Endodermal cell (in vitro differentiated cells): Measurements from ENCODE around the gene PTPRM. TPM values are rescaled to one million over a fixed set of nuclear protein-coding genes. Genes with fewer than 3 reads are reported as not detected.
A peak's percentile ranks its signal among the peaks of the same experiment; 100 is the strongest.

Experiments used
- DNase-seq: peaks from one replicate; pipeline ENCODE4 v3.0.0-alpha.2; 2017
- H3K27ac ChIP-seq: 2 replicates; pipeline ENCODE4 v1.5.1; 2013; ENCODE audit warnings: mild to moderate bottlenecking, low read depth, low read length, moderate library complexity
- H3K27me3 ChIP-seq: 2 replicates; pipeline ENCODE4 v1.6.1; 2013; ENCODE audit warnings: mild to moderate bottlenecking, low read length, moderate library complexity; ENCODE audit not compliant: insufficient read depth, control insufficient read depth, poor library complexity, severe bottlenecking
- H3K36me3 ChIP-seq: 2 replicates; pipeline ENCODE4 v1.7.0; 2013; ENCODE audit warnings: mild to moderate bottlenecking, low read length, moderate library complexity; ENCODE audit not compliant: control insufficient read depth, insufficient read depth
- H3K4me1 ChIP-seq: one replicate; pipeline ENCODE4 v1.7.0; 2013; ENCODE audit warnings: low read length; ENCODE audit not compliant: control insufficient read depth, insufficient read depth
- H3K4me3 ChIP-seq: 2 replicates; pipeline ENCODE4 v1.5.1; 2013; ENCODE audit warnings: mild to moderate bottlenecking, low read length, moderate library complexity
- H3K9ac ChIP-seq: 2 replicates; pipeline ENCODE4 v1.6.1; 2013; ENCODE audit warnings: mild to moderate bottlenecking, low read length, moderate library complexity; ENCODE audit not compliant: poor library complexity, severe bottlenecking; ENCODE audit errors: extremely low read depth
- H3K9me3 ChIP-seq: 2 replicates; pipeline ENCODE4 v1.6.1; 2013; ENCODE audit warnings: mild to moderate bottlenecking, low read length, moderate library complexity; ENCODE audit not compliant: control insufficient read depth
- H3K27ac Mint-ChIP-seq: 2 replicates; pipeline ENCODE4 v1.8.0; 2020; ENCODE audit warnings: mixed read lengths
- H3K27me3 Mint-ChIP-seq: 2 replicates; pipeline ENCODE4 v1.8.0; 2021; ENCODE audit warnings: mild to moderate bottlenecking, mixed read lengths; ENCODE audit not compliant: insufficient read depth
- H3K36me3 Mint-ChIP-seq: 2 replicates; pipeline ENCODE4 v1.8.0; 2020; ENCODE audit warnings: low read depth, mixed read lengths
- H3K4me1 Mint-ChIP-seq: 2 replicates; pipeline ENCODE4 v1.8.0; 2020; ENCODE audit warnings: mixed read lengths
- H3K4me3 Mint-ChIP-seq: 2 replicates; pipeline ENCODE4 v1.8.0; 2020; ENCODE audit warnings: mild to moderate bottlenecking, moderate library complexity, mixed read lengths
- H3K9me3 Mint-ChIP-seq: 2 replicates; pipeline ENCODE4 v1.8.0; 2020; ENCODE audit warnings: mild to moderate bottlenecking, mixed read lengths
- WGBS, 2 experiments: methylation state at CpG; one replicate each; pipeline versions ENCODE4 v1.1.5 to v1.1.7; 2013; ENCODE audit warnings: missing lambda C conversion rate in 2 of 2, mixed read lengths in 1 of 2; ENCODE audit not compliant: insufficient coverage in 1 of 2, insufficient read length in 1 of 2; 5-methylcytosine and 5-hydroxymethylcytosine counted together
- total RNA-seq, 2 donors: library from RNA; stranded (reverse); fragmentation: NEBNext Ultra II Directional in 1 of 2; extraction: Animal tissue kit (Norgen Biotek cat#: 25700) in 1 of 2; gene quantifications; 2 replicates in 1 of 2; 3 replicates in 1 of 2; pipeline ENCODE4 v1.2.1, GENCODE V29; 2021
- TF ChIP-seq, protein P1 (sequence below): fragments of 200-600 bp; sonication (generic); conservative IDR thresholded peaks from 2 replicates; pipeline ENCODE4 v1.5.0; 2021; ENCODE audit warnings: antibody characterized with exemption, mild to moderate bottlenecking

PTPRM gene
- total RNA-seq, 2 donors from 2014 or later, result 47.2 to 57.6 TPM

DNA sequence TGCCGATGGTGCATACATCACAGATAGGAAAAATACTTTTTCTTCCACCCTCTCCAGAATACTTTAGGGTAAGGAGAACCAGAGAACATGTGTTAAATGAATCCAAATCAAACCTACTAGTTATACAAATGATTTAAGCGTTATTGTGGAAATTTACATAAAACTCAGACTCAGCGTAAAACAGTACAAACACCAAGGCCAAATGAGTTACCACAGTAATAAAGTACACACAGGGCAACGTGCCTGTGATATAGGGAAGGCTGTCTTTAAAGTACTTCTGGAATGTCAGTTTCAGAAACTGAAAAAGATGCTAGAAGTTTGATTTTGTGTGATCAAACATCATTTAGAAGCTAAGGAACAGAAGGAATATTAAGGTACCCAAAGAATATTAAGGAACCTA lies 46.9 kb downstream of the PTPRM start:
- Mint-ChIP-seq H3K9me3 (no peaks in the 10 kb centered on the region), H3K4me3 (no peak overlapping the region), H3K27ac (no peak overlapping the region), H3K27me3 (no peaks in the 10 kb centered on the region), H3K4me1 (peaks cover 40% of the 10 kb centered on the region), H3K36me3 (no peaks in the 10 kb centered on the region)
- TF ChIP-seq, protein P1, sequence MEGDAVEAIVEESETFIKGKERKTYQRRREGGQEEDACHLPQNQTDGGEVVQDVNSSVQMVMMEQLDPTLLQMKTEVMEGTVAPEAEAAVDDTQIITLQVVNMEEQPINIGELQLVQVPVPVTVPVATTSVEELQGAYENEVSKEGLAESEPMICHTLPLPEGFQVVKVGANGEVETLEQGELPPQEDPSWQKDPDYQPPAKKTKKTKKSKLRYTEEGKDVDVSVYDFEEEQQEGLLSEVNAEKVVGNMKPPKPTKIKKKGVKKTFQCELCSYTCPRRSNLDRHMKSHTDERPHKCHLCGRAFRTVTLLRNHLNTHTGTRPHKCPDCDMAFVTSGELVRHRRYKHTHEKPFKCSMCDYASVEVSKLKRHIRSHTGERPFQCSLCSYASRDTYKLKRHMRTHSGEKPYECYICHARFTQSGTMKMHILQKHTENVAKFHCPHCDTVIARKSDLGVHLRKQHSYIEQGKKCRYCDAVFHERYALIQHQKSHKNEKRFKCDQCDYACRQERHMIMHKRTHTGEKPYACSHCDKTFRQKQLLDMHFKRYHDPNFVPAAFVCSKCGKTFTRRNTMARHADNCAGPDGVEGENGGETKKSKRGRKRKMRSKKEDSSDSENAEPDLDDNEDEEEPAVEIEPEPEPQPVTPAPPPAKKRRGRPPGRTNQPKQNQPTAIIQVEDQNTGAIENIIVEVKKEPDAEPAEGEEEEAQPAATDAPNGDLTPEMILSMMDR, result no peak
- Histone ChIP-seq H3K9me3 (no peaks in the 10 kb centered on the region), H3K4me3 (no peak overlapping the region), H3K27ac (no peak overlapping the region), H3K27me3 (no peaks in the 10 kb centered on the region), H3K9ac (no peak overlapping the region), H3K36me3 (no peaks in the 10 kb centered on the region), H3K4me1 (peaks cover 2% of the 10 kb centered on the region)
- WGBS, 2 experiments, result 86 to 94% methylated on average over 1 to 4 of the region's 4 CpGs
- no peak for DNase-seq

DNA sequence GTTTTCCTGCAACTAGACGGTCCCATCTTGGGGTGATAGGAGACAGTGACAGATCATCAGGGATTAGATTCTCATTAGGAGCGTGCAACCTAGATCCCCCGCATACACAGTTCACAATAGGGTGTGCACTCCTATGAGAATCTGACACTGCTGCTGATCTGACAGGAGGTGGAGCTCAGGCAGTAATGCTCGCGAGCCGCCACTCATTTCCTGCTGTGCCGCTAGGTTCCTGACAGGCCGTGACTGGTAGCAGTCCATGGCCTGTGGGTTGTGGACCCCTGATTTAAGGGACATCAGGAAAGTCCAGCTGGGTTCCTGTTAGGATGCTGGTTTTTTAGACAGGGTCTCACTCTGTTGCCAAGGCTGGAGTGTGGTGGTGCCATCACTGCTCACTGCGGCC lies 48.7 kb downstream of the PTPRM start:
- 94 to 96% methylated on average over 2 to 9 of the region's 9 CpGs for WGBS, 2 experiments
- no peaks in the 10 kb centered on the region for H3K9me3 Mint-ChIP-seq
- H3K27ac Mint-ChIP-seq, result no peak overlapping the region
- no peak for DNase-seq
- H3K4me3 Mint-ChIP-seq, result no peak overlapping the region
- Histone ChIP-seq H3K27me3 (no peaks in the 10 kb centered on the region), H3K4me1 (peaks cover 10% of the 10 kb centered on the region), H3K4me3 (no peak overlapping the region), H3K27ac (no peak overlapping the region), H3K36me3 (no peaks in the 10 kb centered on the region), H3K9ac (no peak overlapping the region), H3K9me3 (no peaks in the 10 kb centered on the region)
- no peaks in the 10 kb centered on the region for H3K36me3 Mint-ChIP-seq
- peaks cover 48% of the 10 kb centered on the region for H3K4me1 Mint-ChIP-seq
- no peaks in the 10 kb centered on the region for H3K27me3 Mint-ChIP-seq
- TF ChIP-seq, protein P1, result no peak

DNA sequence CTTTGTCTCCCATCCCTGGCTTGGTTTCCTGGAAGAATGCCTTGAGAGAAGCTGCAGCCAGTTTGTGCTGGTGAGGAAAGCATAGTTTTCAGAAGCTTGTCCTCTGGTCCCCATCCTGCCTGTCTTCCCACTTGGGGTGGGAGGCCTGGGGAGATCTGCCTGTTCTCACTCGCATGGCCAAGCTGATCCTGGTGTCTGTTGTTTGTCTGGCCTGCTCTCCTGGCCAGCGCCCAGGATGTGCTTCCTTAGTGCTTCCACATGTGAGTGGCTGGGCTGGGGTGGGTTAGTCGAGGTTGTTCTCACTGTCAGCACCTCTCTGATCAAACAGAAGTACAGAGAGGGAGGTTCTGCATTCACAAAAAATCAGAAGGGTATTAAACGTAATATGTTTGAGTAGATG lies 49.5 kb downstream of the PTPRM start:
- 96 to 100% methylated on average over 3 to 4 of the region's 4 CpGs for WGBS, 2 experiments
- peaks cover 53% of the 10 kb centered on the region for H3K4me1 Mint-ChIP-seq
- no peak overlapping the region for H3K4me3 Mint-ChIP-seq
- Histone ChIP-seq H3K27me3 (no peaks in the 10 kb centered on the region), H3K9me3 (no peaks in the 10 kb centered on the region), H3K9ac (no peak overlapping the region), H3K27ac (no peak overlapping the region), H3K4me1 (peaks cover 10% of the 10 kb centered on the region), H3K36me3 (no peaks in the 10 kb centered on the region), H3K4me3 (no peak overlapping the region)
- H3K36me3 Mint-ChIP-seq, result no peaks in the 10 kb centered on the region
- peak overlapping the region; percentile 27 for H3K27ac Mint-ChIP-seq
- no peaks in the 10 kb centered on the region for H3K9me3 Mint-ChIP-seq
- no peaks in the 10 kb centered on the region for H3K27me3 Mint-ChIP-seq
- TF ChIP-seq, protein P1, result no peak
- DNase-seq, result no peak
